HG03354 (cell line): ENCODE results near the gene C5orf24.

Source experiments
- ATAC-seq: cut with Tn5 transposase; IDR thresholded peaks from one replicate; pipeline ENCODE4 v1.9.1; 2021; ENCODE audit warnings: mild to moderate bottlenecking; ENCODE audit not compliant: unreplicated experiment, poor library complexity, severe bottlenecking

The C5orf24 gene

DNA sequence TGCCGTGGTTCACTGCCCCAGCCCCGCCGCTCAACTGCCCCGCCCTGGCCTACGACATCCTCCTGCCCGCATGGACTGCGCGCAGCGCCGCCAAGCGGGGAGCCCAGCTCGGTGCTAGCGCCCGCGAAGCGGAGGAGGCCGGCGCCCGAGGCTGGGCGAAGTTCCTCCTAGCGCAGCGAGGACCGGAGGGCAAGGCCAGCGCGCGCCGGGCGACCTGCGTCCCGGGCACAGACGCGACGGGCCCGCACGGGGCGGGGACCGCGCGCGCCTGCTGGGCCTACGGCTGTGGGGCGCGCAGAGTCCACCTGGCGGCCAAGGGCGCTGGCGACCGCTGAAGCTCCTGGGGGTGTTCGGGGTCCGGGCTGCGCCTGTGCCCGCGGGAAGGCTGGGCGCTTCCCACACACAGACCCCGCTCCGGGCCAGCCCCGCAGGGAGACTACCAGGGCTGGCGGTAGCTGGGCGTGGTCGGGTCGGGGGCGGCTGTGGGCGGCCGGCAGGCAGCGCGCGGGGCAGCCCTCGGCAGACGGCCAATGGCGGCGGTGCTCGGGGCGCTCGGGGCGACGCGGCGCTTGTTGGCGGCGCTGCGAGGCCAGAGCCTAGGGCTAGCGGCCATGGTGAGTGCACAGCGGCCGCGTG lies 59.0 kb downstream of the C5orf24 start, which contains the start of gene PCBD2:
TSS of gene PCBD2 (plus strand) at position 522 of the 636 bp plus-strand sequence. CDS start at position 531, 9 bp downstream.
- ATAC-seq: peak; percentile 81

DNA sequence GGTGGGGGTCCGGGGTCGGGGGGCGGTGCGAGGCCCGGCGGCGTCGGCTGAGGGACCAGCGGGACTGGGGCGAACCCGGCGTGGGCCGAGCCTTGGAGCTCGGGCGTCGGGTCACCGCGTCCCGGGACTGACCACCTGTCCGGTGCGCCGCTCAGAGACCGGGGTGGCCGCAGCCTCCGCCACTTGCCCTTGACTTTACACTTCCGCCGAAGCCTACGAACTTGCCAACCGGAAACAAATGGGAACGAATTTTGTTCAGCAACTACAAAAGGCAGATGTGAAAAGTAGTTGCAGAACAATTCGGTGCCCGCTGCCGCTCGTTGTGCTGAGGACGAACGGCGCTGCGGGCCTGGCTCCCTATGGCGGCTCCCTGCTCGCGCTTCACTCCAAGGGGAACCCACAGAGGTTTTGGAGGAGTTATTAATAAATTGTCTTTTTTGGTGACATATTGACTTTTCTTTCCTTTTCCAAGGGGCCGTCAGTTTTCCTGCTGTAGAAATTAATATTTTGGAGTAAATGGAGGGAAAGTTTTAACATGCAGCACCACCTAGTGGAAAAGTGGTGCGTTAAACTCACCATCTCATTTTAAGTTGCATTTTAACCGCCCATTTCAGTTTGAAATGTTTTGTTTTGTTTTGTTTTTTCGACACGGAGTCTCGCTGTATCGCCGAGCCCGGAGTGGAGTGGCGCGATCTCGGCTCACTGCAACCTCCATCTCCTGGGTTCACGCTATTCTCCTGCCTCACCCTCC lies 59.7 kb downstream of the C5orf24 start:
- peak; percentile 33 for ATAC-seq

DNA sequence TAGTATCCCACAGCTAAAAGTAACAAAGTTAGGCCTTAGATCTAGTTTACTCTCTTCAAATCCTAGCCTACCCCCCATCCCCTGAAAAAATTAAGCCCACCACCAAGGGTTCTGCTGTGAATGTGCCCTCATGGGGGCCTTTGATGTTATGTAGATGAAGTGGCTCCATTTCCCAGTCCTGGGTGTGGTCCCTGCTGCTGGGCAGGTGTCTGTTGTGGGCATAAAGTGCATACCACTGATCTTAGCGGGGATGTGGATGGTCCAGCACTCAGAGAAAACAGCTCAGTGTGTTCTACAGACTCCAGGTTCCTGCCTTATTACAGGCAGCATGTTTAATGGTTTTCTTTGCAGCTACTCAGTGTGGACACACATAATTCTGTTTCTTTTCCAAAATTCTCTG lies 61.0 kb downstream of the C5orf24 start:
- ATAC-seq: no peak
